HEK293 (cell line): ENCODE measurements around the gene NPR3.

ENCODE experiments used
- CTCF ChIA-PET: fragments of 350-600 bp; formaldehyde crosslinking; extraction: SDS; loops from one replicate; lab custom pipeline; 2021; ENCODE audit warnings: antibody characterized with exemption; lab: Yijun Ruan, JAX
- POLR2A ChIA-PET: fragments of 300-600 bp; formaldehyde crosslinking; extraction: SDS; loops from one replicate; lab custom pipeline; 2020; ENCODE audit warnings: antibody characterized with exemption, inconsistent platforms; lab: Yijun Ruan, JAX
- H3K27ac ChIP-seq: fragments of 200-500 bp; sonication (Bioruptor generic); 2 replicates; pipeline ENCODE4 v1.5.1; 2014; ENCODE audit warnings: low read depth, low read length, control low read depth, inconsistent platforms; ENCODE audit errors: extremely low read depth
- H3K36me3 ChIP-seq, 2 experiments: fragments of 200-500 bp in 1 of 2; sonication (Bioruptor generic) in 1 of 2; 1 replicate in 1 of 2; 2 replicates in 1 of 2; pipeline ENCODE4 v1.5.1; 2014 to 2017; ENCODE audit warnings: inconsistent platforms in 2 of 2, low read length in 2 of 2; ENCODE audit not compliant: control insufficient read depth in 2 of 2, insufficient read depth in 1 of 2
- H3K4me1 ChIP-seq: fragments of 200-500 bp; sonication (Bioruptor generic); 2 replicates; pipeline ENCODE4 v1.5.1; 2014; ENCODE audit warnings: mild to moderate bottlenecking, low read length, inconsistent platforms; ENCODE audit not compliant: control insufficient read depth, insufficient read depth
- H3K4me3 ChIP-seq: 2 replicates; pipeline ENCODE4 v1.5.1; 2011; ENCODE audit warnings: low read depth, mild to moderate bottlenecking, control low read depth, low read length, moderate library complexity
- H3K9me3 ChIP-seq: fragments of 200-500 bp; sonication (Bioruptor generic); 2 replicates; pipeline ENCODE4 v1.5.1; 2014; ENCODE audit warnings: low read depth, low read length, inconsistent platforms; ENCODE audit not compliant: control insufficient read depth, insufficient read depth
- AEBP2 ChIP-seq: fragments of 450-650 bp; formaldehyde crosslinking; IDR thresholded peaks from 2 replicates; pipeline ENCODE4 v1.5.1; 2016; ENCODE audit warnings: missing biosample characterization, missing genetic modification characterization, borderline replicate concordance
- GFI1B ChIP-seq: fragments of 450-650 bp; formaldehyde crosslinking; IDR thresholded peaks from 2 replicates; pipeline ENCODE4 v1.5.1; 2016; ENCODE audit warnings: missing biosample characterization, missing genetic modification characterization
- KLF10 ChIP-seq: fragments of 450-650 bp; IDR thresholded peaks from 2 replicates; pipeline ENCODE4 v1.5.1; 2018; ENCODE audit warnings: missing biosample characterization, mild to moderate bottlenecking, missing genetic modification characterization
- OSR2 ChIP-seq: fragments of 450-650 bp; formaldehyde crosslinking; IDR thresholded peaks from 2 replicates; pipeline ENCODE4 v1.5.1; 2016; ENCODE audit warnings: missing biosample characterization, missing genetic modification characterization
- SP7 ChIP-seq: fragments of 450-650 bp; formaldehyde crosslinking; IDR thresholded peaks from 2 replicates; pipeline ENCODE4 v1.5.1; 2016; ENCODE audit warnings: missing biosample characterization, missing genetic modification characterization
- ZBTB17 ChIP-seq: fragments of 450-650 bp; formaldehyde crosslinking; IDR thresholded peaks from 2 replicates; pipeline ENCODE4 v1.5.1; 2016; ENCODE audit warnings: missing biosample characterization, missing genetic modification characterization
- ZBTB48 ChIP-seq: fragments of 450-650 bp; formaldehyde crosslinking; IDR thresholded peaks from 2 replicates; pipeline ENCODE4 v1.5.1; 2016; ENCODE audit warnings: missing biosample characterization, missing genetic modification characterization
- ZNF121 ChIP-seq: fragments of 450-650 bp; formaldehyde crosslinking; IDR thresholded peaks from 2 replicates; pipeline ENCODE4 v1.5.1; 2016; ENCODE audit warnings: missing biosample characterization, missing genetic modification characterization
- ZNF157 ChIP-seq: fragments of 450-650 bp; formaldehyde crosslinking; IDR thresholded peaks from 2 replicates; pipeline ENCODE4 v1.5.1; 2016; ENCODE audit warnings: missing biosample characterization, missing genetic modification characterization
- ZNF292 ChIP-seq: fragments of 450-650 bp; formaldehyde crosslinking; IDR thresholded peaks from 2 replicates; pipeline ENCODE4 v1.5.1; 2016; ENCODE audit warnings: low read depth, missing biosample characterization, missing genetic modification characterization, borderline replicate concordance
- ZNF366 ChIP-seq: fragments of 450-650 bp; formaldehyde crosslinking; conservative IDR thresholded peaks from 2 replicates; pipeline ENCODE4 v1.5.1; 2016; ENCODE audit warnings: missing biosample characterization, missing genetic modification characterization
- ZNF416 ChIP-seq: fragments of 450-650 bp; formaldehyde crosslinking; IDR thresholded peaks from 2 replicates; pipeline ENCODE4 v1.5.1; 2016; ENCODE audit warnings: missing biosample characterization, missing genetic modification characterization
- ZNF521 ChIP-seq: fragments of 450-650 bp; formaldehyde crosslinking; IDR thresholded peaks from 2 replicates; pipeline ENCODE4 v1.5.1; 2017; ENCODE audit warnings: missing biosample characterization, mild to moderate bottlenecking, missing genetic modification characterization
- ZNF571 ChIP-seq: fragments of 450-650 bp; formaldehyde crosslinking; IDR thresholded peaks from 2 replicates; pipeline ENCODE4 v1.5.0; 2017; ENCODE audit warnings: missing biosample characterization, missing genetic modification characterization
- ZNF600 ChIP-seq: fragments of 450-650 bp; formaldehyde crosslinking; IDR thresholded peaks from 2 replicates; pipeline ENCODE4 v1.5.1; 2016; ENCODE audit warnings: missing biosample characterization, missing genetic modification characterization
- ZSCAN30 ChIP-seq: fragments of 450-650 bp; IDR thresholded peaks from 2 replicates; pipeline ENCODE4 v1.5.1; 2018; ENCODE audit warnings: missing biosample characterization, mild to moderate bottlenecking, missing genetic modification characterization, moderate library complexity
- TF ChIP-seq, protein P1 (sequence below): fragments of 450-650 bp; formaldehyde crosslinking; IDR thresholded peaks from 2 replicates; pipeline ENCODE4 v1.5.1; 2016; ENCODE audit warnings: missing biosample characterization, missing genetic modification characterization
- TF ChIP-seq, protein P2 (sequence below): fragments of 450-650 bp; formaldehyde crosslinking; IDR thresholded peaks from 2 replicates; pipeline ENCODE4 v1.5.1; 2016; ENCODE audit warnings: missing biosample characterization, missing genetic modification characterization
- TF ChIP-seq, protein P3 (sequence below): fragments of 450-650 bp; formaldehyde crosslinking; IDR thresholded peaks from 2 replicates; pipeline ENCODE4 v1.5.1; 2016; ENCODE audit warnings: missing biosample characterization, missing genetic modification characterization
- TF ChIP-seq, protein P4 (sequence below): fragments of 450-650 bp; formaldehyde crosslinking; IDR thresholded peaks from 2 replicates; pipeline ENCODE4 v1.5.1; 2016; ENCODE audit warnings: missing biosample characterization, missing genetic modification characterization

The NPR3 gene

GRCh38 chr5:32828492-32828891 is 117.4 kb downstream of the NPR3 start:
- H3K4me3 ChIP-seq, result no peak overlapping the region
- H3K9me3 ChIP-seq, result no peaks in the 10 kb centered on the region
- H3K36me3 ChIP-seq, result no peaks in the 10 kb centered on the region
- no peak for TF ChIP-seq ZSCAN30 (tag by site-specific recombination)
- no peak for TF ChIP-seq OSR2 (tag by site-specific recombination)
- no peak for TF ChIP-seq ZNF121 (tag by site-specific recombination)
- TF ChIP-seq ZNF571, result no peak
- TF ChIP-seq, protein P1, sequence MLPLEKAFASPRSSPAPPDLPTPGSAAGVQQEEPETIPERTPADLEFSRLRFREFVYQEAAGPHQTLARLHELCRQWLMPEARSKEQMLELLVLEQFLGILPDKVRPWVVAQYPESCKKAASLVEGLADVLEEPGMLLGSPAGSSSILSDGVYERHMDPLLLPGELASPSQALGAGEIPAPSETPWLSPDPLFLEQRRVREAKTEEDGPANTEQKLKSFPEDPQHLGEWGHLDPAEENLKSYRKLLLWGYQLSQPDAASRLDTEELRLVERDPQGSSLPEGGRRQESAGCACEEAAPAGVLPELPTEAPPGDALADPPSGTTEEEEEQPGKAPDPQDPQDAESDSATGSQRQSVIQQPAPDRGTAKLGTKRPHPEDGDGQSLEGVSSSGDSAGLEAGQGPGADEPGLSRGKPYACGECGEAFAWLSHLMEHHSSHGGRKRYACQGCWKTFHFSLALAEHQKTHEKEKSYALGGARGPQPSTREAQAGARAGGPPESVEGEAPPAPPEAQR (tag by site-specific recombination), result no peak
- CTCF ChIA-PET, result no interaction called here
- H3K4me1 ChIP-seq, result no peaks in the 10 kb centered on the region
- POLR2A ChIA-PET, result no interaction called here
- no peak overlapping the region for H3K27ac ChIP-seq

- POLR2A ChIA-PET, result no interaction called here
- no peak overlapping the region for H3K27ac ChIP-seq
Measured at GRCh38 chr5:32831624-32832023, 120.5 kb downstream of the NPR3 start.

DNA sequence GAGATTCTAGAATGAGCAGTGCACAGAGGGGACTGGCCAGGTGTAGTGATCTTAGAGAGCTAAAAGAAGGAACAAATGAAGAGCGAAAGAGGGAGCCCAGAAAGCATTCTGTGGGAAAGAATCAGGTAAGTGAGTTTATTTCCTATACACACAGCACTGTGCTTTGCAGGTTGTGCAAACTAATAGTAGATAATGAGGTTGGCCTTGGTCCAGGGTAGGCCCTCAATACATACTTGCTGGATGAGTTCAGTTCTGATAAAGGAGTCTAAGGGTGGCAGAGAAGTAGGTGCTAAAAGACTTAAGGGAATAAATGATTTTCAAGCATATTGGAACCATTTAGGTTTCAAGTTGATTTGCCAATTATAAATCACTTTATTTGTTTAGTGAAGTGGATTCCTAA is 122.0 kb downstream of the NPR3 start:
- Histone ChIP-seq H3K9me3 (no peaks in the 10 kb centered on the region), H3K36me3 (no peaks in the 10 kb centered on the region), H3K27ac (no peak overlapping the region), H3K4me3 (no peak overlapping the region), H3K4me1 (no peaks in the 10 kb centered on the region)
- ChIA-PET POLR2A (no interaction called here), CTCF (no interaction called here)
- no peak for TF ChIP-seq SP7 (tag by site-specific recombination)
- TF ChIP-seq, protein P2, sequence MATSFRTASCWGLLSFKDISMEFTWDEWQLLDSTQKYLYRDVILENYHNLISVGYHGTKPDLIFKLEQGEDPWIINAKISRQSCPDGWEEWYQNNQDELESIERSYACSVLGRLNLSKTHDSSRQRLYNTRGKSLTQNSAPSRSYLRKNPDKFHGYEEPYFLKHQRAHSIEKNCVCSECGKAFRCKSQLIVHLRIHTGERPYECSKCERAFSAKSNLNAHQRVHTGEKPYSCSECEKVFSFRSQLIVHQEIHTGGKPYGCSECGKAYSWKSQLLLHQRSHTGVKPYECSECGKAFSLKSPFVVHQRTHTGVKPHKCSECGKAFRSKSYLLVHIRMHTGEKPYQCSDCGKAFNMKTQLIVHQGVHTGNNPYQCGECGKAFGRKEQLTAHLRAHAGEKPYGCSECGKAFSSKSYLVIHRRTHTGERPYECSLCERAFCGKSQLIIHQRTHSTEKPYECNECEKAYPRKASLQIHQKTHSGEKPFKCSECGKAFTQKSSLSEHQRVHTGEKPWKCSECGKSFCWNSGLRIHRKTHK, result no peak
- TF ChIP-seq, protein P3, sequence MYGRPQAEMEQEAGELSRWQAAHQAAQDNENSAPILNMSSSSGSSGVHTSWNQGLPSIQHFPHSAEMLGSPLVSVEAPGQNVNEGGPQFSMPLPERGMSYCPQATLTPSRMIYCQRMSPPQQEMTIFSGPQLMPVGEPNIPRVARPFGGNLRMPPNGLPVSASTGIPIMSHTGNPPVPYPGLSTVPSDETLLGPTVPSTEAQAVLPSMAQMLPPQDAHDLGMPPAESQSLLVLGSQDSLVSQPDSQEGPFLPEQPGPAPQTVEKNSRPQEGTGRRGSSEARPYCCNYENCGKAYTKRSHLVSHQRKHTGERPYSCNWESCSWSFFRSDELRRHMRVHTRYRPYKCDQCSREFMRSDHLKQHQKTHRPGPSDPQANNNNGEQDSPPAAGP (tag by site-specific recombination), result no peak
- TF ChIP-seq ZNF157 (tag by site-specific recombination), result no peak

More at GRCh38 chr5:32831624-32832023, 120.5 kb downstream of the NPR3 start:
- no peak overlapping the region for H3K4me3 ChIP-seq
- H3K9me3 ChIP-seq, result no peaks in the 10 kb centered on the region
- CTCF ChIA-PET, result interaction anchor here (0.6 kb wide), 1 partner anchor 19 kb away, joined by 7 read pairs; no protein-coding TSS in a partner anchor
- no peaks in the 10 kb centered on the region for H3K36me3 ChIP-seq
- no peaks in the 10 kb centered on the region for H3K4me1 ChIP-seq
- TF ChIP-seq ZNF416, result no peak
- TF ChIP-seq ZNF292 (tag by site-specific recombination), result no peak
- TF ChIP-seq ZNF521 (tag by site-specific recombination), result no peak
- TF ChIP-seq GFI1B (tag by site-specific recombination), result no peak
- no peak for TF ChIP-seq ZBTB17 (tag by site-specific recombination)
- TF ChIP-seq ZBTB48 (tag by site-specific recombination), result no peak
- no peak for TF ChIP-seq ZNF366
- TF ChIP-seq, all 188 proteins: peak for 0

DNA sequence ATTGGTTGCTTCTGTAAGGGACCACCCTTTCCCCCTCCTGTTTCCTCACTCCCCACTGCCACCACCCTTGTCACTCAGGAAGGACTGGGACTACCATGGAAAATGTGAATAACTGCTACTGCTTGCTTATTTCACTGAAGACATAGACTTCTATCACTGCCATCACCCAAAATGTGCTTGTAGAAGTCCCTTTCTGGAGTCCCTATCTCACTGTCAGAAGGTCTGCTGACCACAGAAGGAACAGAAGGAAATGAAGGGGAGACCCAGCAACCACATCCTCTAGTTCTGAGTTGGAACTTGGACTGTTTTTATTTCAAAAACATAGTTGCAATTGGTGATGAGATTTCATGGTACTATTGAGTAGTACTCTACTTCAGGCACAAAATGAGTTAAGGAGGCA is 122.5 kb downstream of the NPR3 start:
- Histone ChIP-seq H3K36me3 (no peaks in the 10 kb centered on the region), H3K9me3 (no peaks in the 10 kb centered on the region), H3K4me1 (no peaks in the 10 kb centered on the region), H3K27ac (no peak overlapping the region), H3K4me3 (no peak overlapping the region)
- CTCF ChIA-PET, result no interaction called here
- no peak for TF ChIP-seq AEBP2 (tag by site-specific recombination)
- TF ChIP-seq KLF10, result no peak
- TF ChIP-seq ZNF600, result no peak
- TF ChIP-seq, protein P4, sequence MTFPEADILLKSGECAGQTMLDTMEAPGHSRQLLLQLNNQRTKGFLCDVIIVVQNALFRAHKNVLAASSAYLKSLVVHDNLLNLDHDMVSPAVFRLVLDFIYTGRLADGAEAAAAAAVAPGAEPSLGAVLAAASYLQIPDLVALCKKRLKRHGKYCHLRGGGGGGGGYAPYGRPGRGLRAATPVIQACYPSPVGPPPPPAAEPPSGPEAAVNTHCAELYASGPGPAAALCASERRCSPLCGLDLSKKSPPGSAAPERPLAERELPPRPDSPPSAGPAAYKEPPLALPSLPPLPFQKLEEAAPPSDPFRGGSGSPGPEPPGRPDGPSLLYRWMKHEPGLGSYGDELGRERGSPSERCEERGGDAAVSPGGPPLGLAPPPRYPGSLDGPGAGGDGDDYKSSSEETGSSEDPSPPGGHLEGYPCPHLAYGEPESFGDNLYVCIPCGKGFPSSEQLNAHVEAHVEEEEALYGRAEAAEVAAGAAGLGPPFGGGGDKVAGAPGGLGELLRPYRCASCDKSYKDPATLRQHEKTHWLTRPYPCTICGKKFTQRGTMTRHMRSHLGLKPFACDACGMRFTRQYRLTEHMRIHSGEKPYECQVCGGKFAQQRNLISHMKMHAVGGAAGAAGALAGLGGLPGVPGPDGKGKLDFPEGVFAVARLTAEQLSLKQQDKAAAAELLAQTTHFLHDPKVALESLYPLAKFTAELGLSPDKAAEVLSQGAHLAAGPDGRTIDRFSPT (tag by site-specific recombination), result no peak
- POLR2A ChIA-PET, result no interaction called here
